ES-I3 (cell line): Measurements from ENCODE around the gene AAR2.

Experiments used
- H3K36me3 ChIP-seq: 2 replicates; pipeline ENCODE4 v1.6.1; 2013; ENCODE audit warnings: mild to moderate bottlenecking, low read length, control low read depth, moderate library complexity; ENCODE audit not compliant: insufficient read depth
- H3K4me1 ChIP-seq: 2 replicates; pipeline ENCODE4 v1.6.1; 2013; ENCODE audit warnings: mild to moderate bottlenecking, control low read depth, low read length; ENCODE audit not compliant: insufficient read depth
- H3K9ac ChIP-seq: 2 replicates; pipeline ENCODE4 v1.6.1; 2013; ENCODE audit warnings: low read depth, mild to moderate bottlenecking, low read length, moderate library complexity
- H3K9me3 ChIP-seq: 2 replicates; pipeline ENCODE4 v1.6.1; 2013; ENCODE audit warnings: mild to moderate bottlenecking, low read length, moderate library complexity; ENCODE audit not compliant: control insufficient read depth, insufficient read depth

AAR2 gene

DNA sequence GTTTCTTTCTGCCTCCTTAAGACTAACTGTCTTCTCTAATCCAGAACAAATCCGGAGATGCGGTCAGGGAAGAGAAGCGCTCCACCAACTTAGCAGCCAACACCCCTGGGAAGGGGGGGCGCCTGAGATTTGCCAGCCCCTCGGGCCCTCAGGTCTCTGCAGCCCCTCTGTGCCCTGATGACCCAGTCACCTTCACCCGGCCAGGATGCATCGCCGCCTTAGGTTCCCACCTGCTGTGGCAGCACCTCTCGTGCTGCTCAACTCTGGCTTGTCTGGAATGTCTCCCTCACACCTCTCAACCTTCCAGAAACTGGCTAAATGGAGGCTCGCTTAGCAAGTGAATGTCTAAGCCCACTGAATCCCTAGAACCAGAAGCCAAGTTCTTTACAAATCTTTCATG lies 28.0 kb upstream of the AAR2 start:
- no peak overlapping the region for H3K9ac ChIP-seq
- H3K9me3 ChIP-seq = no peaks in the 10 kb centered on the region
- no peaks in the 10 kb centered on the region for H3K4me1 ChIP-seq
- peaks cover 4% of the 10 kb centered on the region; the same call in 1 of the 2 replicates for H3K36me3 ChIP-seq

GRCh38 chr20:36210436-36211021 lies 25.7 kb upstream of the AAR2 start:
- no peak overlapping the region for H3K9ac ChIP-seq
- no peaks in the 10 kb centered on the region for H3K4me1 ChIP-seq
- no peaks in the 10 kb centered on the region for H3K9me3 ChIP-seq
- peaks cover 4% of the 10 kb centered on the region; the same call in 1 of the 2 replicates for H3K36me3 ChIP-seq

GRCh38 chr20:36213362-36213761 lies 22.9 kb upstream of the AAR2 start:
- no peaks in the 10 kb centered on the region for H3K9me3 ChIP-seq
- no peak overlapping the region for H3K9ac ChIP-seq
- H3K36me3 ChIP-seq = peaks cover 2% of the 10 kb centered on the region; the same call in 1 of the 2 replicates
- no peaks in the 10 kb centered on the region for H3K4me1 ChIP-seq

DNA sequence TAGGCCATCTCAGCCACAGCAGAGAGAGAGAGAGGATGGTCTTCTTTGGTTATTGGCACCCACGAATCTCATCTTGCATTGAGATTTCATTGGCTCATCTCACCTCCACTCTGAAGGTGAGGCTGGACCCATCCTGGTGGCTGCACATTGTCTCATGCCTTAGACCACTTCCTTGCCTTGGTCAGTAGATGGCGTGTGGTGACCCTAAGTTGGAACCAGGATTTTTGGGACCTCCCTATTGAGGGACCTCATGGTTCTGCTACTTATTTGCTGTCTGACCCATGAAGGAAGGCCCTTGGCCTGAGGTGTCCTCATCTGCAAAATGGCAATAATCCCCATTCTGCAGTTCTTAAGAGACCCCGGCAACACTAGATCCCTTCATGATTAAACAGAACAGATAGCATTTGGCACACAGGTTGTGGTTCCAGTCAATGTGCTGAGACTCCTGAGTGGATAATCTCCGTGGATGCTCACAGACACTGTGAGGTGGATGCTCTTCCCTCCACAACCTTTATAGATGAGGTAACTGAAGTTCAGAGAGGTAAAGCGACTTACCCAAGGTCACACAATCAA lies 21.5 kb upstream of the AAR2 start:
- Histone ChIP-seq H3K9me3 (no peaks in the 10 kb centered on the region), H3K36me3 (no peaks in the 10 kb centered on the region), H3K4me1 (no peaks in the 10 kb centered on the region), H3K9ac (no peak overlapping the region)

DNA sequence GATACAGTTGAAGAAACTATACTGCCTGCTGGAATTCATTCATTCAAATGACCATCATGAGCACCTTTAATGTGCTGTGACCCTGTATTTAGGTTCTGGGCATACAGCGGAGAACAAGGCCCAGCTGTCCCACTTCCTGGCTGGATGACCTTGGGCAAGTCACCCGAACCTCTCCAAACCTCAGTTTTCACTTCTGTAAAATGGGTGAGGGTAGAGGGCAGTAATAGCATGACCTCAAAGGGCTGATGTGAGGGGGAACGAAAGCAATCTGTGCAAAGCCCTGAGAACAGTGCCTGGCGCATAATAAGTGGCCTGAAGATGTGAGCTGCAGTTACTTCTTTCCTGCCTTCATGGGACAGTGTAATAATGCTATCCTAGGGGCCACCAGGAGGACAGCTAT lies 20.5 kb upstream of the AAR2 start:
- H3K36me3 ChIP-seq = no peaks in the 10 kb centered on the region

GRCh38 chr20:36216314-36217025 lies 19.8 kb upstream of the AAR2 start:
- H3K4me1 ChIP-seq = no peaks in the 10 kb centered on the region
- H3K36me3 ChIP-seq = no peaks in the 10 kb centered on the region
- no peaks in the 10 kb centered on the region for H3K9me3 ChIP-seq
- H3K9ac ChIP-seq = no peak overlapping the region

More for the DNA sequence above, 20.5 kb upstream of the AAR2 start:
- no peak overlapping the region for H3K9ac ChIP-seq
- H3K4me1 ChIP-seq = no peaks in the 10 kb centered on the region
- H3K9me3 ChIP-seq = no peaks in the 10 kb centered on the region

DNA sequence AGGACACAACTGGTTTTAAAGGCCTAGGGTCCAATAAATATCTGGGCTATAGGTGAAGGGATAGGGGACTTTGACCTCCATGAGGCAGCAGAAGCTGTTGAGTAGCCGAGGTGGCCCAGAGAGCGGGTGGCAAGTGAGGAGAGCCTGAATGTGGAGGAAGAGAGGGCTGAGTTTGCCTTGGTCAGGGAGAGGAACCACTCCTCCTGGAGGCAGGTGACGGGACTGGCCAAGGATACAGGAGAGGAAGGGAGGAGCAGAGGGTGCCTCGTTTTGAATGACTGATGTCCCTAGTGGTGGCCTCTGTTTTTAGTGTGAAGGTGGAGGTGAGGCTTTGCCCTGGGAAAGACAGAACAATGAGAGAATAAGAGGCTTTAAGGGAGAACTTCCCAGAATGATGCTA lies 19.1 kb upstream of the AAR2 start:
- no peaks in the 10 kb centered on the region for H3K36me3 ChIP-seq
- H3K9ac ChIP-seq = no peak overlapping the region
- H3K9me3 ChIP-seq = no peaks in the 10 kb centered on the region; the same call in 1 of the 2 replicates
- H3K4me1 ChIP-seq = no peaks in the 10 kb centered on the region

- Histone ChIP-seq H3K4me1 (no peaks in the 10 kb centered on the region), H3K9ac (no peak overlapping the region), H3K9me3 (no peaks in the 10 kb centered on the region; the same call in 1 of the 2 replicates), H3K36me3 (no peaks in the 10 kb centered on the region)
Measured at GRCh38 chr20:36218380-36219064, 17.8 kb upstream of the AAR2 start.

DNA sequence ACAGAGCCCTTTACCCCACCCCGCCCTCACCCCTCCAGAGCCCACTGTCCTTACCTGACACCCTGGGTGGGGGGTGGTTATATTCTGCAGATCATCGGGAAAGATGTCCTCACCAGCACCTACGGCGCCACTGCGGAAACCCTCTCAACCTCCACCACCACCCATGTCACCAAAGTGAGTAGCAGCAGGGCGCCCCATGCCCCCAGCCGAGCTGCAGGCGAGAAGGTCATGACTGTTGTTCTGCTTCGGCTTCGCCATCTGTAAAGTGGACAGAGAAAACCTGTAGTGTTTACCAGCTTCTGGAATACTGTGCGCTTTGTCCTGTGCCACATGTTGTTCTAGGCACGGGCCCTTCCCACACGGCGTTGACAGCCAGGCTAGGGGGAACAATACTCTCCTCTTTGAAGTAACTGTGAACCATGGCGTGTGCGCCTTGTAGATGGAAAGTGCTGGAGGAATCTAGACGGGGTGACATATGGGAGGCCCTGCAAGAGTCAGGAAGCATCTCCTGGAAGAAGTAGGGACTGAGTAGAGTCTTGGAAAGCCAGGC lies 16.5 kb upstream of the AAR2 start:
- Histone ChIP-seq H3K9ac (no peak overlapping the region), H3K9me3 (no peaks in the 10 kb centered on the region; the same call in 1 of the 2 replicates), H3K4me1 (no peaks in the 10 kb centered on the region), H3K36me3 (no peaks in the 10 kb centered on the region)

DNA sequence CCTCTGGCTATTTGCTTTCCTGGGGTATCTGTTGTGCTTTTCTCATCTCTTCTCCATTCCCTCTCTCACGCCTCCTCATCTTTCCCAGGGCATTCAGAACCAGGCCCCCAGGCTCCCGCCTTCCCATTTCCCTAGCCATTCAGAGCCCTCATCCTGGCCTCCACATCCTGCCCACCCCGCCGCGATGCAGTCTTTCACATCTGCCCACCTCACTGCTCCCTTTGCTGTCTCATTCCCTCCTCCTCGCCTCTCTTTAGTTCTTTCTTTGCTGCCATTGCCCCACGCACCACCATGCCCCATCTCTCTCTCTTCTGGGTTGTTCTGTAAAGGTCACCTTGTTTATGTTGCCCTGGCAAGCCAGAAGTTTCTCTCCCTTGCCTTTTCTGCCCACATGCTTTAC lies 10.6 kb upstream of the AAR2 start:
- Histone ChIP-seq H3K9me3 (no peaks in the 10 kb centered on the region; the same call in 1 of the 2 replicates), H3K9ac (no peak overlapping the region), H3K36me3 (no peaks in the 10 kb centered on the region), H3K4me1 (no peaks in the 10 kb centered on the region)

DNA sequence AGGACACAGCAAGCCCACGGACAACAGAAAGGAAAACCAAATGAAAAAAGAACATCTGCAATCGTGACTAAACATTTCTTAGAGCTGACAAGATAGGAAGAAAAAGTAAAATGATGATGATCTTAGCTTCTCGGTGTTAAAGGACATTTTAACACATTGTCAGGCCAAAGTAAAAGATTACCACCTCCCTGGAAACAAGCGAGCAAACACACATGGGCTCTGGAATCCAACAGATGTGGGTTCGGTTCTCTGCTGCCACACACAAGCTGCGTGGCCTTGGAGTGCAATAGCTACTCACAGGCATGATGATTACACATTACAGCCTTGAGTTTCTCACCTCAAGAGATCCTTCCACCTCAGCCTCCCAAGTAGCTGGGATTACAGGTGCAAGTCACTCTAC lies 7.5 kb upstream of the AAR2 start:
- no peaks in the 10 kb centered on the region for H3K4me1 ChIP-seq
- no peaks in the 10 kb centered on the region for H3K9me3 ChIP-seq
- H3K9ac ChIP-seq = no peak overlapping the region
- no peaks in the 10 kb centered on the region for H3K36me3 ChIP-seq

DNA sequence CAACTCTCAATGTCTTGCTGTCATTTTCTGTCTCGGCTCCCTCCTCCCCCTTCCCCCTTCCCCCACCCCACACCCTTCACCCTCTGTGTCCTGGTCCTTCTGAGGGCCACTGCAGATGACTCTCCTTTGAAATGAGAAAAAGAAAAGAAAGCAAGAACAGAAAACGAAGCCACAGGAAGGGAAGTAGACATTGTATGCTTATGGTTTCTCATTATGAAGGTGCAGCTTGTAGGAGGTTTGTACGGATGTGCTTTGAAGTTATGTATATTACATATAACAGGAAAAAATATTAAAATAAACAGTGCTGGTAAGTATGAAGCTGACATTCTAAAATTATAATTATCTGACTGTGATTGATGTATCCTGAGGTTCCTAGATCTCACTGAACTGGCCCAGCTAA lies 6.3 kb upstream of the AAR2 start:
- H3K36me3 ChIP-seq = no peaks in the 10 kb centered on the region
- H3K9ac ChIP-seq = no peak overlapping the region
- no peaks in the 10 kb centered on the region for H3K9me3 ChIP-seq
- H3K4me1 ChIP-seq = no peaks in the 10 kb centered on the region

- no peaks in the 10 kb centered on the region for H3K36me3 ChIP-seq
- no peak overlapping the region for H3K9ac ChIP-seq
- no peaks in the 10 kb centered on the region for H3K9me3 ChIP-seq
- no peaks in the 10 kb centered on the region for H3K4me1 ChIP-seq
Measured at GRCh38 chr20:36231331-36231730, 4.9 kb upstream of the AAR2 start.

GRCh38 chr20:36234771-36235320 lies 1.4 kb upstream of the AAR2 start:
- Histone ChIP-seq H3K36me3 (no peaks in the 10 kb centered on the region), H3K9ac (no peak overlapping the region), H3K9me3 (no peaks in the 10 kb centered on the region), H3K4me1 (peaks cover 4% of the 10 kb centered on the region; the same call in 1 of the 2 replicates)
